AG09309 (cell line): ENCODE measurements around the gene VN1R4.
"Not testable (repeated sequence)": the region's sequence is repeated elsewhere in the genome, so short reads cannot be mapped to it uniquely, and the experiment has no call there.

ENCODE experiments used
- DNase-seq: peaks from one replicate; pipeline ENCODE4 v3.0.0-alpha.2; 2010; ENCODE audit warnings: low read depth
- H3K4me3 ChIP-seq: 2 replicates; pipeline ENCODE4 v1.5.1; 2011; ENCODE audit warnings: mild to moderate bottlenecking, low read depth, low read length, moderate library complexity; ENCODE audit not compliant: control insufficient read depth
- CTCF ChIP-seq: IDR thresholded peaks from 2 replicates; pipeline ENCODE4 v1.5.1; 2011; ENCODE audit warnings: mild to moderate bottlenecking, low read depth, low read length, inconsistent platforms; ENCODE audit not compliant: insufficient read depth, control insufficient read depth; ENCODE audit errors: missing control alignments

Gene VN1R4

GRCh38 chr19:53237114-53237777 lies 30.3 kb downstream of the VN1R4 start:
- no peak overlapping the region for H3K4me3 ChIP-seq
- no peak for DNase-seq
- no peak for TF ChIP-seq CTCF

GRCh38 chr19:53224606-53225005 lies 42.9 kb downstream of the VN1R4 start:
- H3K4me3 ChIP-seq: no peak overlapping the region
- TF ChIP-seq CTCF: no peak
- DNase-seq: no peak

- not testable (repeated sequence) for H3K4me3 ChIP-seq, DNase-seq
These were observed 44.8 kb downstream of the VN1R4 start for GRCh38 chr19:53222716-53223115.
